K562 (cell line): Measurements from ENCODE around the gene GORASP1.

Experiments
- BCOR ChIP-seq: fragments of 450-650 bp; IDR thresholded peaks from 2 replicates; pipeline ENCODE4 v1.6.1; 2016
- BRCA1 ChIP-seq, 2 experiments: fragments of 450-650 bp in 1 of 2; sonication (generic) in 1 of 2; formaldehyde crosslinking in 1 of 2; IDR thresholded peaks; 2 replicates each; pipeline versions ENCODE4 v1.5.0 to v1.6.1; 2017 to 2020; ENCODE audit warnings: mild to moderate bottlenecking in 1 of 2, missing genetic modification reagents in 1 of 2
- CHCHD3 ChIP-seq: fragments of 250-450 bp; sonication (Bioruptor Pico); IDR thresholded peaks from 2 replicates; pipeline ENCODE4 v2.1.2; 2022; ENCODE audit warnings: mild to moderate bottlenecking
- CHD2 ChIP-seq: IDR thresholded peaks from 2 replicates; pipeline ENCODE4 v1.6.1; 2011; ENCODE audit warnings: low read depth, low read length
- CTCF ChIP-seq, 3 experiments: IDR thresholded peaks in 2 of 3; conservative IDR thresholded peaks in 1 of 3; 2 replicates each; pipeline ENCODE4 v1.5.1; 2011 to 2012; ENCODE audit warnings: low read length in 3 of 3, mild to moderate bottlenecking in 3 of 3, control low read depth in 2 of 3, improper control_type of control experiment in 1 of 3, inconsistent platforms in 1 of 3, low read depth in 1 of 3, mixed read lengths in 1 of 3, moderate library complexity in 1 of 3; ENCODE audit not compliant: insufficient read depth in 2 of 3
- ELF4 ChIP-seq: fragments of 450-650 bp; formaldehyde crosslinking; IDR thresholded peaks from 2 replicates; pipeline ENCODE4 v1.4.0; 2022; ENCODE audit warnings: missing genetic modification characterization
- MAFF ChIP-seq: IDR thresholded peaks from 2 replicates; pipeline ENCODE4 v1.6.1; 2012; ENCODE audit warnings: low read length, improper control_type of control experiment
- NFE2 ChIP-seq: IDR thresholded peaks from 2 replicates; pipeline ENCODE4 v1.6.1; 2014; ENCODE audit warnings: antibody characterized with exemption, low read depth
- POLR2A ChIP-seq: fragments of 450-650 bp; conservative IDR thresholded peaks from 2 replicates; pipeline ENCODE4 v1.6.1; 2016
- RAD21 ChIP-seq, 2 experiments: fragments of 250-450 bp in 1 of 2; fragments of 450-650 bp in 1 of 2; sonication (Bioruptor Pico) in 1 of 2; formaldehyde crosslinking in 1 of 2; IDR thresholded peaks in 1 of 2; conservative IDR thresholded peaks in 1 of 2; 2 replicates each; pipeline versions ENCODE4 v1.4.0 to v1.8.0; 2020 to 2022; ENCODE audit warnings: mild to moderate bottlenecking in 2 of 2, moderate library complexity in 1 of 2
- RFX1 ChIP-seq: fragments of 450-650 bp; IDR thresholded peaks from 2 replicates; pipeline ENCODE4 v1.6.1; 2016; ENCODE audit warnings: mild to moderate bottlenecking, moderate library complexity
- TAF15 ChIP-seq: fragments of 200-400 bp; formaldehyde crosslinking; IDR thresholded peaks from 2 replicates; pipeline ENCODE4 v1.6.1; 2017; ENCODE audit warnings: mild to moderate bottlenecking, low read depth, low read length, moderate library complexity
- ZNF217 ChIP-seq: sonication (generic); formaldehyde crosslinking; IDR thresholded peaks from 2 replicates; pipeline ENCODE4 v1.8.0; 2022; ENCODE audit warnings: mild to moderate bottlenecking, missing genetic modification reagents
- ZNF766 ChIP-seq: fragments of 200-800 bp; sonication (Bioruptor generic); conservative IDR thresholded peaks from 2 replicates; pipeline ENCODE4 v1.6.1; 2016; ENCODE audit warnings: missing genetic modification characterization, missing compliant biosample characterization

- no peak for TF ChIP-seq BCOR
- peak in 1 of 3 experiments; percentile 6; a peak in 2 of 6 replicates for TF ChIP-seq CTCF (IDR thresholded peaks at IDR 0.05 in 2 of 3, conservative IDR thresholded peaks at IDR 0.05 in 1 of 3; ENCODE audit: insufficient read depth in 2 of 3, low read depth in 1 of 3, low read length in 3 of 3)
- TF ChIP-seq ZNF766 (CRISPR knock-in tag): no peak
- no peak for TF ChIP-seq NFE2
- TF ChIP-seq ELF4: no peak
- no peak for TF ChIP-seq ZNF217
- TF ChIP-seq RFX1: no peak
- no peak for TF ChIP-seq MAFF
- TF ChIP-seq TAF15: no peak
- TF ChIP-seq CHD2: no peak
- no peak for TF ChIP-seq RAD21 (CRISPR knock-in tag; conservative IDR thresholded peaks at IDR 0.05 in 1 of 2, IDR thresholded peaks at IDR 0.05 in 1 of 2)
- no peak for TF ChIP-seq POLR2A
- TF ChIP-seq BRCA1 (IDR thresholded peaks at IDR 0.05): no peak
- TF ChIP-seq BRCA1 (CRISPR knock-in tag; IDR thresholded peaks at IDR 0.05): no peak
- TF ChIP-seq CHCHD3 (CRISPR knock-in tag): no peak
Measured at GRCh38 chr3:39136533-39137434, 29.4 kb upstream of the GORASP1 start.
